Heart left ventricle (tissue), 13 donors: ENCODE measurements around the gene HSPB6.

Experiments
- POLR2A ChIP-seq, 2 donors: fragments of 450-650 bp; IDR thresholded peaks; one replicate each; pipeline ENCODE4 v1.6.1; 2017; ENCODE audit warnings: antibody characterized with exemption in 2 of 2, mild to moderate bottlenecking in 2 of 2, moderate library complexity in 2 of 2
- TF ChIP-seq, protein P1 (sequence below), 12 donors: fragments of 200-600 bp; sonication (generic) in 4 of 12; IDR thresholded peaks; one replicate each; pipeline versions ENCODE4 v1.5.0 to v1.8.0; 2018 to 2022; ENCODE audit warnings: antibody characterized with exemption in 12 of 12, mild to moderate bottlenecking in 5 of 12
- donor health status: ischemic (EF 13 %, LVEDD 7.1; RV severe dilation, severe dysfunction).
- donor health status: DM: no; HTN: yes; CAD: no.
- donor health status: DM: no; HTN: no; CAD: no.
- donor health status: ischemic (EF 25% LVEDD 6.9; RV normal size, moderate dysfunction).
- donor health status: ischemic (EF 25% LVEDD 5.7; RV mildly dilated, moderate dysfunction).
- donor health status: ischemic (EF 35%, LVEDD 5.7; RV mildly dilated, moderate dysfunction).
- donor health status: nonischemic (EF 11% LVEDD 7.7; RV severe dilation, severe dysfunction).
- donor health status: DM: yes; HTN: yes; CAD: no.
- donor health status: PGD.
- donor health status: ischemic (EF 29% LVEDD 5.4; RV normal size, mild dysfunction).
- donor health status: nonischemic (EF 23%, LVEDD 6.1; RV moderate dilation, normal function).

DNA sequence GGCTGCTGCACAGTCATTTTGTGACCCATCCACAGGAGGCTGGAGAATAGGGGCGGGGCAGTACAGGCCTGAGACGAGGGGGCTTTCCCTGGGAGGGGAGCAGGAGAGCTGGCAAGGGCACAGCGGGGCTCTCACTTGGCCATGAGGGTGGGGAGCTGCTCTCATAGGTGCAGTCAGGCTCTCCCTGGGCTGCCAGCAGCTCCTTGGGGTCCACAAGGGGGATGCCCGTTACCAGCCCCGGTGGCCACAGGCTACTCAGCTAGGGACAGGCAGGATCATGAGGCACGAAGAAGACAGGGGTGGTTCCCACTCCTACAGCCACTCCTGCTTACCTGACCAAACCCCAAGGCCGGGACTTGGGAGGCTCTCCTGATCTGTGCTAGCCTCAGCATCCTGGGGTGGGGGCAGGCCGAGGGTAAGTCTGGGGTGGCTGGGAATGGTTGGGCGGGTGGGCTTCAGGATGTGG is 35.0 kb upstream of the HSPB6 start:
- no peak for TF ChIP-seq POLR2A (IDR thresholded peaks at IDR 0.05)
- TF ChIP-seq, protein P1, sequence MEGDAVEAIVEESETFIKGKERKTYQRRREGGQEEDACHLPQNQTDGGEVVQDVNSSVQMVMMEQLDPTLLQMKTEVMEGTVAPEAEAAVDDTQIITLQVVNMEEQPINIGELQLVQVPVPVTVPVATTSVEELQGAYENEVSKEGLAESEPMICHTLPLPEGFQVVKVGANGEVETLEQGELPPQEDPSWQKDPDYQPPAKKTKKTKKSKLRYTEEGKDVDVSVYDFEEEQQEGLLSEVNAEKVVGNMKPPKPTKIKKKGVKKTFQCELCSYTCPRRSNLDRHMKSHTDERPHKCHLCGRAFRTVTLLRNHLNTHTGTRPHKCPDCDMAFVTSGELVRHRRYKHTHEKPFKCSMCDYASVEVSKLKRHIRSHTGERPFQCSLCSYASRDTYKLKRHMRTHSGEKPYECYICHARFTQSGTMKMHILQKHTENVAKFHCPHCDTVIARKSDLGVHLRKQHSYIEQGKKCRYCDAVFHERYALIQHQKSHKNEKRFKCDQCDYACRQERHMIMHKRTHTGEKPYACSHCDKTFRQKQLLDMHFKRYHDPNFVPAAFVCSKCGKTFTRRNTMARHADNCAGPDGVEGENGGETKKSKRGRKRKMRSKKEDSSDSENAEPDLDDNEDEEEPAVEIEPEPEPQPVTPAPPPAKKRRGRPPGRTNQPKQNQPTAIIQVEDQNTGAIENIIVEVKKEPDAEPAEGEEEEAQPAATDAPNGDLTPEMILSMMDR (IDR thresholded peaks at IDR 0.05): no peak
